K562 (cell line): ENCODE measurements around the gene KCNAB2.

ENCODE experiments used
- CHD4 ChIP-seq: fragments of 200-600 bp; sonication (generic); IDR thresholded peaks from 3 replicates; pipeline ENCODE4 v1.6.1; 2012; ENCODE audit warnings: low read depth, mild to moderate bottlenecking, mixed read lengths, low read length, inconsistent platforms; ENCODE audit not compliant: insufficient read depth, insufficient replicate concordance, poor library complexity, severe bottlenecking
- HINFP ChIP-seq: fragments of 450-650 bp; conservative IDR thresholded peaks from 2 replicates; pipeline ENCODE4 v1.6.1; 2016; ENCODE audit warnings: missing genetic modification characterization, low read depth, mild to moderate bottlenecking, control low read depth, missing compliant biosample characterization
- ZKSCAN1 ChIP-seq: fragments of 150-350 bp; IDR thresholded peaks from 2 replicates; pipeline ENCODE4 v1.6.1; 2016; ENCODE audit warnings: low read depth, low read length
- TF ChIP-seq, protein P1 (sequence below), 3 experiments: IDR thresholded peaks in 2 of 3; conservative IDR thresholded peaks in 1 of 3; 2 replicates each; pipeline ENCODE4 v1.5.1; 2011 to 2012; ENCODE audit warnings: low read length in 3 of 3, mild to moderate bottlenecking in 3 of 3, control low read depth in 2 of 3, improper control_type of control experiment in 1 of 3, inconsistent platforms in 1 of 3, low read depth in 1 of 3, mixed read lengths in 1 of 3, moderate library complexity in 1 of 3; ENCODE audit not compliant: insufficient read depth in 2 of 3

DNA sequence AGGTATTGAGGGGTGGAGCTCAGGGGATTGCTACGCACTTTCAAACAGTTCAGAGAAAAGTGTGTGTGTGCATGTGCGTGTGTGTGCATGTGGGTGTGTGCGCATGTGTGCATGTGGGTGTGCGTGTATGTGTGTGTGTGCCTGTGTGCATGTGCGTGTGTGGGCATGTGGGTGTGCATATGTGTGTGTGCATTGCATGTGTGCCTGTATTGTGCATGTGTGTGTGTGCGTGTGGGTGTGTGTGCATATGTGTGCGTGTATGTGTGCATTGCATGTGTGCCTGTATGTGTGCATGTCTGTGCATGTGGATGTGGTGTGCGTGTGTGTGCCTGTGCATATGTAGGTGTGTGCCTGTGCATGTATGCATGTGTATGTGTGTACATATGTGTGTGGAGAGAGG, 12.6 kb upstream of the KCNAB2 start:
- TF ChIP-seq HINFP (tag) (no peak), CHD4 (no peak), ZKSCAN1 (no peak)
- TF ChIP-seq, protein P1, sequence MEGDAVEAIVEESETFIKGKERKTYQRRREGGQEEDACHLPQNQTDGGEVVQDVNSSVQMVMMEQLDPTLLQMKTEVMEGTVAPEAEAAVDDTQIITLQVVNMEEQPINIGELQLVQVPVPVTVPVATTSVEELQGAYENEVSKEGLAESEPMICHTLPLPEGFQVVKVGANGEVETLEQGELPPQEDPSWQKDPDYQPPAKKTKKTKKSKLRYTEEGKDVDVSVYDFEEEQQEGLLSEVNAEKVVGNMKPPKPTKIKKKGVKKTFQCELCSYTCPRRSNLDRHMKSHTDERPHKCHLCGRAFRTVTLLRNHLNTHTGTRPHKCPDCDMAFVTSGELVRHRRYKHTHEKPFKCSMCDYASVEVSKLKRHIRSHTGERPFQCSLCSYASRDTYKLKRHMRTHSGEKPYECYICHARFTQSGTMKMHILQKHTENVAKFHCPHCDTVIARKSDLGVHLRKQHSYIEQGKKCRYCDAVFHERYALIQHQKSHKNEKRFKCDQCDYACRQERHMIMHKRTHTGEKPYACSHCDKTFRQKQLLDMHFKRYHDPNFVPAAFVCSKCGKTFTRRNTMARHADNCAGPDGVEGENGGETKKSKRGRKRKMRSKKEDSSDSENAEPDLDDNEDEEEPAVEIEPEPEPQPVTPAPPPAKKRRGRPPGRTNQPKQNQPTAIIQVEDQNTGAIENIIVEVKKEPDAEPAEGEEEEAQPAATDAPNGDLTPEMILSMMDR (IDR thresholded peaks at IDR 0.05 in 2 of 3, conservative IDR thresholded peaks at IDR 0.05 in 1 of 3; ENCODE audit: insufficient read depth in 2 of 3, low read depth in 1 of 3, low read length in 3 of 3), result no peak
